Endothelial cell of umbilical vein (primary cell): ENCODE data around the gene TXNL4B. TPM values are rescaled to one million over a fixed set of nuclear protein-coding genes. Genes with fewer than 3 reads are reported as not detected.

Source experiments
- BruUV-seq: library from RNA; stranded (reverse); fragments of 400-500 nt; replicated peaks from 2 replicates; lab custom pipeline; 2021; lab: Mats Ljungman, UMichigan
- CTCF ChIA-PET: fragments of 300-600, 350-600 bp; sonication (Branson Sonifier 250); formaldehyde crosslinking; loops from one replicate; lab custom pipeline; 2021; ENCODE audit warnings: antibody characterized with exemption, inconsistent platforms; lab: Charles Lee
- POLR2A ChIA-PET: fragments of 300-600, 350-600 bp; sonication (Branson Sonifier 250); formaldehyde crosslinking; loops from one replicate; lab custom pipeline; 2021; ENCODE audit warnings: antibody characterized with exemption, inconsistent platforms; lab: Charles Lee
- DNase-seq: peaks from one replicate; pipeline ENCODE4 v3.0.0-alpha.2; 2011; ENCODE audit warnings: low read depth, low spot score
- FAIRE-seq: peaks from 2 replicates; lab custom pipeline; 2011; peaks lifted over from hg19 to GRCh38; lab: Jason Lieb, UNC
- H2AFZ ChIP-seq: 2 replicates; pipeline ENCODE4 v1.6.0; 2012; ENCODE audit warnings: low read depth, low read length, control low read depth, inconsistent platforms
- H3K27ac ChIP-seq: 2 replicates; pipeline ENCODE4 v1.5.1; 2011; ENCODE audit warnings: low read depth, mild to moderate bottlenecking, control low read depth, low read length, moderate library complexity; ENCODE audit not compliant: insufficient read depth
- H3K27me3 ChIP-seq, 2 experiments: 2 replicates each; pipeline versions ENCODE4 v1.6.0 to v1.6.1; 2011; ENCODE audit warnings: low read length in 2 of 2, mixed read lengths in 1 of 2; ENCODE audit not compliant: control insufficient read depth in 2 of 2, insufficient read depth in 2 of 2
- H3K36me3 ChIP-seq, 2 experiments: 2 replicates in 1 of 2; 3 replicates in 1 of 2; pipeline ENCODE4 v1.5.1; 2011; ENCODE audit warnings: low read length in 2 of 2, mild to moderate bottlenecking in 1 of 2, moderate library complexity in 1 of 2; ENCODE audit not compliant: control insufficient read depth in 2 of 2, insufficient read depth in 2 of 2; ENCODE audit errors: extremely low read depth in 1 of 2
- H3K4me1 ChIP-seq: 3 replicates; pipeline ENCODE4 v1.5.1; 2011; ENCODE audit warnings: mild to moderate bottlenecking, low read length; ENCODE audit not compliant: control insufficient read depth, insufficient read depth; ENCODE audit errors: extremely low read depth
- H3K4me2 ChIP-seq: 2 replicates; pipeline ENCODE4 v1.6.1; 2011; ENCODE audit warnings: low read length, control low read depth, mixed read lengths; ENCODE audit not compliant: insufficient read depth
- H3K4me3 ChIP-seq, 3 experiments: fragments of 200-600 bp in 1 of 3; sonication (generic), shearing (Covaris generic) in 1 of 3; replicated peaks in 1 of 3; 2 replicates each; pipeline ENCODE4 v1.5.1; 2011 to 2016; ENCODE audit warnings: control low read depth in 3 of 3, low read length in 3 of 3, mild to moderate bottlenecking in 2 of 3, inconsistent platforms in 1 of 3, low read depth in 1 of 3, moderate library complexity in 1 of 3; ENCODE audit not compliant: insufficient read depth in 1 of 3
- H3K79me2 ChIP-seq: 2 replicates; pipeline ENCODE4 v1.6.0; 2012; ENCODE audit warnings: low read length, inconsistent platforms; ENCODE audit not compliant: control insufficient read depth, insufficient read depth
- H3K9ac ChIP-seq: replicated peaks from 2 replicates; pipeline ENCODE3; 2011; ENCODE audit warnings: low read length, control low read depth; ENCODE audit not compliant: insufficient read depth; ENCODE audit errors: extremely low read depth
- H3K9me1 ChIP-seq: replicated peaks from 3 replicates; pipeline ENCODE4 v1.6.0; 2011; ENCODE audit warnings: mild to moderate bottlenecking, low read length; ENCODE audit not compliant: control insufficient read depth, insufficient read depth; ENCODE audit errors: extremely low read depth
- H3K9me3 ChIP-seq: replicated peaks from 2 replicates; pipeline ENCODE4 v1.5.1; 2012; ENCODE audit warnings: low read length, inconsistent platforms; ENCODE audit not compliant: control insufficient read depth, insufficient read depth
- H4K20me1 ChIP-seq: replicated peaks from 2 replicates; pipeline ENCODE3; 2011; ENCODE audit warnings: mild to moderate bottlenecking, low read length; ENCODE audit not compliant: control insufficient read depth, insufficient read depth; ENCODE audit errors: extremely low read depth
- CTCF ChIP-seq, 2 donors: IDR thresholded peaks; 1 replicate in 1 of 2; 2 replicates in 1 of 2; pipeline ENCODE4 v1.5.1; 2011; ENCODE audit warnings: low read length in 2 of 2, mild to moderate bottlenecking in 2 of 2, moderate library complexity in 2 of 2, control low read depth in 1 of 2, inconsistent platforms in 1 of 2, low read depth in 1 of 2; ENCODE audit not compliant: insufficient read depth in 1 of 2; ENCODE audit errors: extremely low read depth in 1 of 2
- FOS ChIP-seq: IDR thresholded peaks from 2 replicates; pipeline ENCODE4 v1.6.1; 2011; ENCODE audit warnings: mild to moderate bottlenecking, low read length, moderate library complexity, borderline replicate concordance; ENCODE audit not compliant: insufficient read depth
- JUN ChIP-seq: IDR thresholded peaks from 2 replicates; pipeline ENCODE4 v1.6.1; 2011; ENCODE audit warnings: borderline replicate concordance, low read depth; ENCODE audit not compliant: insufficient read length, insufficient read depth
- MAX ChIP-seq: IDR thresholded peaks from 2 replicates; pipeline ENCODE4 v1.6.1; 2011; ENCODE audit not compliant: insufficient read depth, insufficient read length
- MYC ChIP-seq: IDR thresholded peaks from one replicate; pipeline ENCODE4 v1.6.1; 2011; ENCODE audit warnings: mild to moderate bottlenecking, low read depth, low read length
- POLR2AphosphoS5 ChIP-seq: IDR thresholded peaks from 2 replicates; pipeline ENCODE4 v1.6.1; 2012; ENCODE audit warnings: low read depth, mild to moderate bottlenecking, control low read depth, low read length, moderate library complexity; ENCODE audit not compliant: insufficient read depth
- dilution Hi-C: fragments of 300-500 bp; cut with MboI; formaldehyde crosslinking; loops from one replicate; pipeline ENCODE4 v1.15.0; 2019; ENCODE audit warnings: low sequenced_read_pairs; ENCODE audit not compliant: extremely low pct_ligation_motif_present
- intact Hi-C: fragments of 100-400 bp; cut with micrococcal nuclease; formaldehyde crosslinking; loops from one replicate; pipeline ENCODE4 v1.10.0; 2022
- polyA plus RNA-seq, 4 experiments: library from polyadenylated mRNA; depleted of rRNA in 3 of 4; stranded (reverse) in 3 of 4; unstranded in 1 of 4; fragments of >200 nt; gene quantifications; 2 replicates each; pipeline versions ENCODE4 v1.2.1 to v1.2.3, GENCODE V29; 2011 to 2012; ENCODE audit warnings: missing spikeins in 1 of 4
- total RNA-seq: library from RNA; stranded (reverse); gene quantifications from 2 replicates; pipeline ENCODE4 v1.2.3, GENCODE V29; 2021

The TXNL4B gene
- total and polyA plus RNA-seq, 2 donors (not counting 3 experiments of a cell fraction or from before 2014, with no cell fraction given), result 10.0 to 12.7 TPM

- H3K9me1 ChIP-seq, result no peaks in the 10 kb centered on the region
- FAIRE-seq, result no peak
- dilution Hi-C loops, result no loop called here
- no peaks in the 10 kb centered on the region for H3K36me3 ChIP-seq
- no peak overlapping the region for H3K4me3 ChIP-seq
- no peaks in the 10 kb centered on the region for H3K4me1 ChIP-seq
- CTCF ChIA-PET, result no interaction called here
- no peaks in the 10 kb centered on the region for H3K27me3 ChIP-seq
- H3K9ac ChIP-seq, result no peak overlapping the region
- BruUV-seq, result no TSS peak
- H3K9me3 ChIP-seq, result no peaks in the 10 kb centered on the region
- H3K79me2 ChIP-seq, result no peaks in the 10 kb centered on the region
- H2AFZ ChIP-seq, result no peak overlapping the region
- TF ChIP-seq CTCF (IDR thresholded peaks at IDR 0.05; ENCODE audit: extremely low read depth in 1 of 2, insufficient read depth in 1 of 2, low read depth in 1 of 2, low read length in 2 of 2) (no peak), MYC (no peak), MAX (no peak), POLR2AphosphoS5 (no peak), FOS (no peak), JUN (no peak)
- DNase-seq, result no peak
- intact Hi-C loops, result no loop called here
- POLR2A ChIA-PET, result no interaction called here
- no peaks in the 10 kb centered on the region for H4K20me1 ChIP-seq
- H3K27ac ChIP-seq, result no peak overlapping the region
- H3K4me2 ChIP-seq, result no peak overlapping the region
Observed at GRCh38 chr16:72050769-72051464, 42.5 kb downstream of the TXNL4B start.
